ENCODE data around the gene ADAM8.

ADAM8 gene

DNA sequence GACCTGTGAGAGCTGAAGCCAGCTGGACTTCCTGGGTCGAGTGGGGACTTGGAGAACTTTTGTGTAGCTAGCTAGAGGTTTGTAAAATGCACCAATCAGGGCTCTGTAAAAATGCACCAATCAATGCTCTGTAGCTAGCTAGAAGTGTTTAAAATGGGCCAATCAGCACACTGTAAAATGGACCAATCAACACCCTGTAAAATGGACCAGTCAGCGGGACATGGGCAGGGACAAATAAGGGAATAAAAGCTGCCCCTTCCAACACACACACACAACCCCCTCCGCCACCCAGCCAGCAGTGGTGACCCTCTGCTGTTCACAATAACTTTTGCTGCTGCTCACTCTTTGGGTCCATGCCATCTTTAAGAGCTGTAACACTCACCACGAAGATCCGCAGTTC lies 39.2 kb upstream of the ADAM8 start:
- Histone ChIP-seq H3K9me3 (ENCODE audit: control insufficient read depth, low read length) (peaks cover 1% of the 10 kb centered on the region), H3K9ac (ENCODE audit: low read length) (no peak overlapping the region), H3K27me3 (replicated peaks; ENCODE audit: control insufficient read depth, insufficient read depth, low read length) (peaks cover 12% of the 10 kb centered on the region), H3K4me1 (ENCODE audit: control insufficient read depth, insufficient read depth, low read length) (no peaks in the 10 kb centered on the region), H3K4me3 (ENCODE audit: low read length) (no peak overlapping the region), H3K36me3 (ENCODE audit: control insufficient read depth, insufficient read depth, low read length, severe bottlenecking) (peaks cover 16% of the 10 kb centered on the region)
- no peak for DNase-seq (ENCODE audit: low read depth)

DNA sequence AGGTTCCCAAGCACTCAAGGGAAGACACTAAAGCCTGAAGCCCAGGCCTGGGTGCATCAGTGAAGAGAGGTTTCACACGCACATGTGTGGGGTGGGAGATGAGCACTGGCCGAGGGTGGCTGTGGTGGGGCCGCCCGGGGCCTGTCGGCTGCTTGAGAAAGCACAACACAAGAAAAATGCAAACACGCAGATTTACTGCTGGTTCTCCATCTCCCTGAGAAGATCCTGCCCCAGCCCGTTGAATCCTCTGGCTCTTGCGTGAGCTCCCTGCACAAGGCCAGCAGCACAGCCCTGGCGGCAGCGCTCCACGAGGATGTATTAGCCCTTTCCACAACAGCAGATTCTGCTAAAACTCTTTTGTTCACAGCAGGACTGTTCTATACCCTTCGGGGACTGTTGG lies 38.2 kb upstream of the ADAM8 start:
- H3K4me1 ChIP-seq (ENCODE audit: control insufficient read depth, insufficient read depth, low read length): no peaks in the 10 kb centered on the region
- H3K27me3 ChIP-seq (replicated peaks; ENCODE audit: control insufficient read depth, insufficient read depth, low read length): peaks cover 7% of the 10 kb centered on the region
- no peaks in the 10 kb centered on the region for H3K9me3 ChIP-seq (ENCODE audit: control insufficient read depth, low read length)
- no peak for DNase-seq (ENCODE audit: low read depth)
- H3K9ac ChIP-seq (ENCODE audit: low read length): no peak overlapping the region
- no peak overlapping the region for H3K4me3 ChIP-seq (ENCODE audit: low read length)
- H3K36me3 ChIP-seq (ENCODE audit: control insufficient read depth, insufficient read depth, low read length, severe bottlenecking): peaks cover 24% of the 10 kb centered on the region

DNA sequence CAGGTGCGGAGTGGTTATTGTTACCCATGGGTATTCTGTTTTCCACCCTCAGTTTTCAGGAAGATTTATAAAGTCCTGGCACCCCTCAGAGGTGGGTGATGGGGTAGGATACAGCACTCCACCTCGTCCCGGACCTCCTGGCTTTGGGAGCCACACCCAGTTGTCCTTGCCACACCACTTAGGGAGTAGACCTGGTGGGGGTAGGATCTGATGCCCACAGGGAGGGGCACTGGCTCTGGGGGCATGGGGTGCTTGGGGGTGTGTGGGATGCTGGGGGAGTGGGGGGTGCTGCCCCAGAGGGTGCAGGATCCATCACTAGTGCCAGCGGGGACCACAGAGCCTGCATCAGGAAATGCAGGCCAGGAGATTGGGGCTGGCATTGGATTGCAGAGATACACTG lies 36.5 kb upstream of the ADAM8 start:
- no peak for DNase-seq (ENCODE audit: low read depth)
- H3K36me3 ChIP-seq (ENCODE audit: control insufficient read depth, insufficient read depth, low read length, severe bottlenecking): peaks cover 24% of the 10 kb centered on the region
- no peaks in the 10 kb centered on the region for H3K9me3 ChIP-seq (ENCODE audit: control insufficient read depth, low read length)
- H3K4me3 ChIP-seq (ENCODE audit: low read length): no peak overlapping the region
- H3K4me1 ChIP-seq (ENCODE audit: control insufficient read depth, insufficient read depth, low read length): no peaks in the 10 kb centered on the region
- H3K9ac ChIP-seq (ENCODE audit: low read length): no peak overlapping the region
- no peaks in the 10 kb centered on the region for H3K27me3 ChIP-seq (replicated peaks; ENCODE audit: control insufficient read depth, insufficient read depth, low read length)

DNA sequence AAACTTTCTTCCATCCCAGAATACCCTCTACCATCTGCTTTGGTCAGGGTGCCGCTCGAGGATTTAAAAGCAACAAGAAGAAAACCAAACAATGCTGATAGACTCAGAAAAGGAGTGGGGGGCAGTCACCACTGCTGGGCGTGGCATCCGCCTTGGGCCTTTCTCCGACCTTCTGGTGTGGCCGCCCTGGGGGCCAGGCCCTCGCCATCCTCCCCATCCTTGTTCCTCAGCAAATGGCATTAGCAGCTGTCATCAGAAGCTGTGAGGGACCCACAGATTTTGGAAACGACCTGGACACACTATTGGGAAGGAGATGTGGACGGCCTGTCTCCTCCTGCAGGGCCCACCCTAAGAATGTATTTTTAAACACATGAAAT lies 36.1 kb upstream of the ADAM8 start:
- Histone ChIP-seq H3K36me3 (ENCODE audit: control insufficient read depth, insufficient read depth, low read length, severe bottlenecking) (peaks cover 24% of the 10 kb centered on the region), H3K9ac (ENCODE audit: low read length) (no peak overlapping the region), H3K4me3 (ENCODE audit: low read length) (no peak overlapping the region), H3K9me3 (ENCODE audit: control insufficient read depth, low read length) (no peaks in the 10 kb centered on the region), H3K4me1 (ENCODE audit: control insufficient read depth, insufficient read depth, low read length) (peaks cover 3% of the 10 kb centered on the region), H3K27me3 (replicated peaks; ENCODE audit: control insufficient read depth, insufficient read depth, low read length) (no peaks in the 10 kb centered on the region)
- DNase-seq (ENCODE audit: low read depth): no peak

DNA sequence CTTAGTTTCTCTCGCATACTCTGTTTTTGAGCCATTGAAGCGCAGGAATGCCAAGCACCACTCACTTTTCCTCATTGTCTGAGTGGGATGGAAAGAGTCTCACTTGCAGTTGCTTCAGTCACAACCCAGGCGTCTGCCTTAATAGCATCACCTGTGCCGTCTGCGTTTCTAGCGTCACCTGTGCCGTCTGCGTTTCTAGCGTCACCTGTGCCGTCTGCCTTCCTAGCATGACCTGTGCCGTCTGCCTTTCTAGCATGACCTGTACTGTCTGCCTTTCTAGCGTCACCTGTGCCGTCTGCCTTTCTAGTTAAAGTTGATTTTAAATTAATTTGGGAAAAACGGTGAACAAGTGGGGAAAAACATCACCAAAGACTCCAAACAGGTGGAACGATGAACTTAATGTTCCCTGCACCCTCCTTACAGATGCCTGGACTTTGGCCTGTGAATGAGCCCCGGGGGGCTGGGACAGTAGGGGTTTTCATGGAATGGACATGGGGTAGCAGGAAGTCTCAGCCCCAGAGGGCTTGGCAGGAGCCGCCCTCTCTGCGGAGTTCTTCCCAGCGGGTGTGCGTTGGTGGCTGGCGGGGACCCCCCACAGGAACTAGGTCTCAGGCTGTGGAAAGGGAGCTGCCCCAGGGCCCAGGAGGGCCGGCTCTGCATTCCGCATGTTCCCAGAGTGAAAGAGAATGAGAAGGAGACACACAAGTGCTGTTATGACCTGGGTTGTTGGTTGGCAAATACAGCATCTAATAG lies 35.5 kb upstream of the ADAM8 start:
- no peak for DNase-seq (ENCODE audit: low read depth)
- H3K9me3 ChIP-seq (ENCODE audit: control insufficient read depth, low read length): no peaks in the 10 kb centered on the region
- H3K4me3 ChIP-seq (ENCODE audit: low read length): no peak overlapping the region
- H3K36me3 ChIP-seq (ENCODE audit: control insufficient read depth, insufficient read depth, low read length, severe bottlenecking): peaks cover 24% of the 10 kb centered on the region
- no peak overlapping the region for H3K9ac ChIP-seq (ENCODE audit: low read length)
- H3K27me3 ChIP-seq (replicated peaks; ENCODE audit: control insufficient read depth, insufficient read depth, low read length): no peaks in the 10 kb centered on the region
- H3K4me1 ChIP-seq (ENCODE audit: control insufficient read depth, insufficient read depth, low read length): peaks cover 9% of the 10 kb centered on the region

DNA sequence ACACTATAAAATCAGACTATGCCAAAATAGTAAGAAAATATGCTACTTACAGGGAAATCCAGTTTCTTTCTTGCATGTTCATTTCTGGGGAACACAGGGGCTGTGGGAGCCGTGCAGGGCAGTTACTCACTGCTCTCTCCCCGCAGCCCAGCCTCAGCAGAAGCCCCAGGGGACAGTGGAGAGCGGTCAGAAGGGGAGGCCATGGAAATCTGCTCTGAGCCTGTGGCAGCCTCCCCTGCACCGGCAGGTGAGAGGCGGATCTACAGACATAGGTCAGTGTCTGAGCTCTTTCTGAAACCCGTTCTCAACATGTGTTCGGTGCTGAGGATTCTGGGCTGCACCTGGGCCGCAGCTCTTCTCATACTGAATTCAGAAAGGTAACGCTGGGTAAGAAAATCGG lies 34.9 kb upstream of the ADAM8 start:
- DNase-seq (ENCODE audit: low read depth): no peak
- Histone ChIP-seq H3K27me3 (replicated peaks; ENCODE audit: control insufficient read depth, insufficient read depth, low read length) (no peaks in the 10 kb centered on the region), H3K4me1 (ENCODE audit: control insufficient read depth, insufficient read depth, low read length) (peaks cover 14% of the 10 kb centered on the region), H3K4me3 (ENCODE audit: low read length) (no peak overlapping the region), H3K36me3 (ENCODE audit: control insufficient read depth, insufficient read depth, low read length, severe bottlenecking) (peaks cover 24% of the 10 kb centered on the region), H3K9ac (ENCODE audit: low read length) (no peak overlapping the region), H3K9me3 (ENCODE audit: control insufficient read depth, low read length) (no peaks in the 10 kb centered on the region)

DNA sequence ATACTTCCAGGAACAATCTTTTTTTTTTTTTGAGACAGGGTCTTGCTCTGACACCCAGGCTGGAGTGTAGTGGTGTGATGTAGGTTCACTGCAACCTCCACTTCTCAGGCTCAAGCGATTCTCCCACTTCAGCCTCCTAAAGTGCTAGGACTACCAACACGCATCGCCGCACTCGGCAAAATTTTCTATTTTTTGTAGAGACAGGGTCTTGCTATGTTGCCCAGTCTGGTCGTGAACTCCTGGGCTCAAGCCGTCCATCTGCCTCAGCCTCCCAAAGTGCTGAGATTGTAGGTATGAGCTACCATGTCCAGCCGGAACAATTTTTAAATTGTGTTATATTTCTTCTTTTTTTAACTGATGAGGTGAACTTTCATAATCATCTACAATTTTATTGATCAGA lies 34.1 kb upstream of the ADAM8 start:
- H3K27me3 ChIP-seq (replicated peaks; ENCODE audit: control insufficient read depth, insufficient read depth, low read length): no peaks in the 10 kb centered on the region
- H3K4me1 ChIP-seq (ENCODE audit: control insufficient read depth, insufficient read depth, low read length): peaks cover 14% of the 10 kb centered on the region
- H3K9me3 ChIP-seq (ENCODE audit: control insufficient read depth, low read length): no peaks in the 10 kb centered on the region
- H3K4me3 ChIP-seq (ENCODE audit: low read length): no peak overlapping the region
- H3K9ac ChIP-seq (ENCODE audit: low read length): no peak overlapping the region
- DNase-seq (ENCODE audit: low read depth): no peak
- H3K36me3 ChIP-seq (ENCODE audit: control insufficient read depth, insufficient read depth, low read length, severe bottlenecking): peaks cover 24% of the 10 kb centered on the region

DNA sequence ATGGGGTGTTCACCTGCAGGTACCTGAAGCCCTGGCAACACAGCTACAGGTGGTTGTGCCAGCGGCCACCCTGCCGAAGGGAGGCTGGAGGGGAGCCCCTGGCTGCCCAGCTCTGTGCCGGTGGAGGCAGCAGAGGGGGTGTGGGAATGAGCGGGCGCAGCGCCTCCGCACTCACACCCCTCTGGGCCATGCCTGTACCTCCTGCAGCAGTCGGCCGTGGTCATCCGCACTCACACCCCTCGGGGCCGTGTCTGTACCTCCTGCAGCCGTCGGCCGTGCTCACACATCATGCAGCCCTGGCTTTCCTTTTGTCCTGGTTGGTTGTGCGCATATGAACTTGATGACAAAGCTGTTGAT lies 33.7 kb upstream of the ADAM8 start:
- Histone ChIP-seq H3K9ac (ENCODE audit: low read length) (no peak overlapping the region), H3K4me3 (ENCODE audit: low read length) (no peak overlapping the region), H3K4me1 (ENCODE audit: control insufficient read depth, insufficient read depth, low read length) (peaks cover 14% of the 10 kb centered on the region), H3K27me3 (replicated peaks; ENCODE audit: control insufficient read depth, insufficient read depth, low read length) (no peaks in the 10 kb centered on the region), H3K36me3 (ENCODE audit: control insufficient read depth, insufficient read depth, low read length, severe bottlenecking) (peaks cover 24% of the 10 kb centered on the region), H3K9me3 (ENCODE audit: control insufficient read depth, low read length) (no peaks in the 10 kb centered on the region)
- DNase-seq (ENCODE audit: low read depth): no peak

DNA sequence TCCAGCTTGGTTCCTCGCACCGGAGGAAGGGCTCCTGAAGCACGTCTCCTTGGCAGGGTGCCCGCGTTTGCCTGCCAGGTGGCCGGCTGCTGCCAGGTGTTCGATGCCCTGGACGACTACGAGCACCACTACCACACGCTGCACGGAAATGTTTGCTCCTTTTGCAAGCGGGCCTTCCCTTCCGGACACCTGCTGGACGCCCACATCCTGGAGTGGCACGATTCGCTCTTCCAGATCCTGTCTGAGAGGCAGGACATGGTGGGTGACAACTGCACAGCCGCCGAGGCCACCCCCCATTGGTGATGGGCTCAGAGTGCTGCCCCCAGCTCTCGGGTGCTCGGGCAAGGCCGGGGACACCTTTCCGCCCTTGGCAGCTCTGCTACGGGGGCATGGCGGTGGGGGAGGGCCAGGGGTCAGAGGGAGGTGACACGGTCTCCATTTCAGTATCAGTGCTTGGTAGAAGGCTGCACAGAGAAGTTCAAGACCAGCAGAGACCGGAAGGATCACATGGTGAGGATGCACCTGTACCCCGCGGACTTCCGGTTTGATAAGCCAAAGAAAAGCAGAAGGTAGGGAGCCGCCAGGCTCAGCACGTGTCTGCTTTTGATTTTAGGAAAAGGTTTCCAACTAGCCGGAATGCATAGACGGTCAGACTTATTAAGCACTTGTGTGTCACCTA lies 33.2 kb upstream of the ADAM8 start:
- no peak overlapping the region for H3K9ac ChIP-seq (ENCODE audit: low read length)
- no peaks in the 10 kb centered on the region for H3K9me3 ChIP-seq (ENCODE audit: control insufficient read depth, low read length)
- DNase-seq (ENCODE audit: low read depth): no peak
- H3K4me1 ChIP-seq (ENCODE audit: control insufficient read depth, insufficient read depth, low read length): peaks cover 14% of the 10 kb centered on the region
- H3K36me3 ChIP-seq (ENCODE audit: control insufficient read depth, insufficient read depth, low read length, severe bottlenecking): peaks cover 24% of the 10 kb centered on the region
- H3K27me3 ChIP-seq (replicated peaks; ENCODE audit: control insufficient read depth, insufficient read depth, low read length): no peaks in the 10 kb centered on the region
- peak overlapping the region; percentile 61 for H3K4me3 ChIP-seq (ENCODE audit: low read length)

DNA sequence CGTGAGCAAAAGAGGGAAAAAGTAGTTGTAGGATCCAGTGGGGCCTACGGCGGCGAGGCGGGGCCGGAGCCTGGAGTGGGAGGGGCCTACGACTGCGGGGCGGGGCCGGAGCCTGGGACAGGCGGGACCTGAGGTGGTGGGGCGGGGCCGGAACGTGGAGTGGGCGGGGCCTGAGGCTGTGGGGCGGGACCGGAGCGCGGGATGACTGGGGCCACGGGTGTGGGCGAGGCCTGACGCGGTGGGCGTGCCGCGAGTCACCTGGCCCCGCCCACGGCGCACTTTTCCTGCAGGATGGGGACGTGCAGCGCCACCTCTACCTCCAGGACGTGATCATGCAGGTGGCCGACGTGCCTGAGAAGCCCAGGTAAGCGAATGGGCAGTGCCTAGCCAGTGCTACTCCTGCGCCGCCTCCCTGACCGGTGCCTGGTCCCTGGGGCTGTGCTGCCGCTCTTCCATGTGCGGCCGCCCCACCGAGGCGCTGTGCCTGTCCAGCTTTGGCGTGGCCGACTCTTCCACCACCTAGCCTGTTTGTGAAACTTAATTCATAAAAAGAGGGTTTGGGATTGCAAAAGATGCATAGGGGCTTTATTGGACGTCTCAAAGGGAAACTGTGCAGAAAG lies 32.5 kb upstream of the ADAM8 start:
- Histone ChIP-seq H3K4me3 (ENCODE audit: low read length) (peak overlapping the region; percentile 97), H3K4me1 (ENCODE audit: control insufficient read depth, insufficient read depth, low read length) (peaks cover 14% of the 10 kb centered on the region), H3K9ac (ENCODE audit: low read length) (peak overlapping the region; percentile 94), H3K9me3 (ENCODE audit: control insufficient read depth, low read length) (no peaks in the 10 kb centered on the region), H3K36me3 (ENCODE audit: control insufficient read depth, insufficient read depth, low read length, severe bottlenecking) (peaks cover 24% of the 10 kb centered on the region), H3K27me3 (replicated peaks; ENCODE audit: control insufficient read depth, insufficient read depth, low read length) (no peaks in the 10 kb centered on the region)
- DNase-seq (ENCODE audit: low read depth): peak; percentile 96

DNA sequence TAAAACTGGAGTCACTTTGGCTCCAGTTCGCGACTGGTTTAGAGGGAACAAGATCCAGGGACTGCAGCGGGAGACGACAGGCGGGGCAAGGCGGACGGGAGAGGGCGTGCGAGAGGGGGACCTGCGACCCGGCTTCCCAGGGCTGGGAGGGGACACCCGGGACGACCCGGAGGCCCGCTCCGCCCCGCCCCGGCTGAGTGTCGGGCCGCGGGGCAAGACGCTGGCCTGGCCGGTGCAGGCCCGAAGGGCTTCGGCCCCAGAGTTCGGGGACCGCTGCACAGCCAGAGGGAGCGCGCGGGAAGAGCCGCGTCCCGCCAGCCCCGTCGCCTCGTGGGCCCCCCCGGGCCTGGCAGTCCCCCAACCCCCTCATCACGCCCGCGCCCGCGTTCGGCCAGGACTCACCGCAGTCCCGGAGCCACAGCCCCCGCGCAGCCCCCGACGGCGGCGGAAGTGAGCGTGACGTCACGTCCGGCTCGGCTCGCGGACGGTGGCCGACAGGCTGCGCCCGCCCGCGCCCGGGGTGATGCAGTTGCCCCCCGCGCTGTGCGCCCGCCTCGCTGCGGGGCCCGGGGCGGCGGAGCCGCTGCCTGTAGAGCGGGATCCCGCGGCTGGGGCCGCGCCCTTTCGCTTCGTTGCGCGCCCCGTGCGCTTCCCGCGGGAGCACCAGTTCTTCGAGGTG lies 31.9 kb upstream of the ADAM8 start, which contains the start of the genes TUBGCP2 and ZNF511:
TSS of gene TUBGCP2 (minus strand) at position 452 of the 679 bp plus-strand sequence. CDS start 5,931 bp downstream, outside the sequence.
TSS of gene ZNF511 (plus strand) at position 494 of the 679 bp plus-strand sequence. CDS start at position 524, 30 bp downstream.
- H3K9ac ChIP-seq (ENCODE audit: low read length): peak within 1 kb of the TSS; percentile 94

More for the DNA sequence above, 31.9 kb upstream of the ADAM8 start, which contains the start of the genes TUBGCP2 and ZNF511:
- peak; percentile 93 for DNase-seq (ENCODE audit: low read depth)
- Histone ChIP-seq H3K9me3 (ENCODE audit: control insufficient read depth, low read length) (no peaks in the 10 kb centered on the region), H3K27me3 (replicated peaks; ENCODE audit: control insufficient read depth, insufficient read depth, low read length) (no peaks in the 10 kb centered on the region), H3K4me1 (ENCODE audit: control insufficient read depth, insufficient read depth, low read length) (peaks cover 16% of the 10 kb centered on the region), H3K36me3 (ENCODE audit: control insufficient read depth, insufficient read depth, low read length, severe bottlenecking) (peaks cover 24% of the 10 kb centered on the region), H3K4me3 (ENCODE audit: low read length) (peak within 1 kb of the TSS; percentile 97)

Measured in adipocyte (in vitro differentiated cells).